NCI-H128 (cell line): ENCODE results near the gene MGAT5.

ENCODE experiments used
- DNase-seq: peaks from one replicate; lab custom pipeline; 2025; ENCODE audit not compliant: unreplicated experiment; lab: John Stamatoyannopoulos, UW

Gene MGAT5

DNA sequence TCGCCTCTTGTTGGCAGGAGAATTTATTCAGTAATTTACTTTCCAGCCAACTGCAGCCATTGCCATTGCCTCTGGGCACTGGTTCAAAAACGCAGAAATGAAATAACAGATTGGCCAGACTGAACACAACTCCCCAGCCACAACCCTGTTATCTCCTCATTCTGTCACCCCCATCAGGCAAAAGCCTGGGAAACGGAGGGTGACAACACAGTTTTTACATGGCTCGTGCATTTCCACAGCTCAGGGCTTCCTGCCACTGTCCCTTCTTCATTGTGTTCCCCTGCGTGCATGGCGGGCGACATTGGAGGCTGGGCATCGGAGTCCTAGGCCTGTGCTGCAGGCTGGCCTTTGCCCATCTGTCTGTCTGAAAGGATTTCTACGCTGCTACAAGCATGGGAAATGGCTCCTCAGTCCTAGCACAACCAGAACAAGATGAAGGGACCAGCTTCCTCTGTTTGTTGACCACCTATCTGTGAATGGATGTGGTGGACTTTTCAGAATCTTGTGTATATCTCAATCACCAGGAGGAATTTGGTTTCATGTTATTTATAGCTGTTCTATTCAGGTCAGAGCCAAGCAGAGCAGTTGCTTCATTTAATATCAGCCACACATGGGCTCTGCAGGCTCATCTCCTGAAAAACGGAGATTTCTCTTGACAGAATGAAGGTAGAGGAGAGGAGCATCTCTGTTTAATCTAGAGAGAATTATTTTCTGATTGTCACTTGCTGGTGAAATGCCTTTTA is 107.0 kb downstream of the MGAT5 start:
- no peak for DNase-seq

DNA sequence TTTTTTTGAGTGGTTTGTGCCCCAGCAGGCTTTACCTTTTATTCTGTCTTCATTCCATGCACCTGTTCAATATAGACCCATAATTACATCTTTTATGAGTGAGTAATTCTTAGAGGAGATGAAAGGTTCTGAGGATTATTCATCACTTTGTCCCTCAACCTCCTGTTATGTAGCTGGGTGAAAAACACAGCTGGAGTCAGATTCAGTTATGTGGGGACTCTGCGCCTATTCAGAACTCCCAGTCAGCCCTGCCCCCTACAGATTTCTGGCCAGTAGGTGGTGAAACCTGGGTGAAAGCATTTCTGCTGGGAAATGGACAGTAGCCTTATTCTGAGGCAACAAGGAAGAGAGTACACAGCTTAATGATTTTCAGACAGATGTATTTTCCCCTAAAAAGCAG is 107.8 kb downstream of the MGAT5 start:
- no peak for DNase-seq

DNA sequence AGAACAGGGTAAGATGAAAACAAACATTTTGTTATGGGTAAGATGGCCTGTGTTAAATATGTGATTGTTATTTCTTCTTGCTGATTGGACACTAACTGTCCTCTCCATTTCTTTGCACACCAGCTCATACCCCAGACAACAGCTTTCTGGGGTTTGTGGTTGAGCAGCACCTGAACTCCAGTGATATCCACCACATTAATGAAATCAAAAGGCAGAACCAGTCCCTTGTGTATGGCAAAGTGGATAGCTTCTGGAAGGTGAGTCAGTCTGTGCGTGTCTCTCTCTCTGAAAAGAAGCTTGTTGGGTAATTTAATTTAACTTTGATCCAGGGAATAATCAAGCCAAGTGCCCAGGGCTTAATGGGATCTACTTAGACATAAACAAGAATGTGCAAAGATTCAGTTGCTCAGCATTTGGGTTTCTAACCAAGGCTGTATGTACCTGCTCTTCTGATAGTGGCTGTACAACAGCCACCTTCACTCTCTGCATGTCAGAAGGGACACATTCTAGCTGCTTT is 108.3 kb downstream of the MGAT5 start:
- DNase-seq = no peak

DNA sequence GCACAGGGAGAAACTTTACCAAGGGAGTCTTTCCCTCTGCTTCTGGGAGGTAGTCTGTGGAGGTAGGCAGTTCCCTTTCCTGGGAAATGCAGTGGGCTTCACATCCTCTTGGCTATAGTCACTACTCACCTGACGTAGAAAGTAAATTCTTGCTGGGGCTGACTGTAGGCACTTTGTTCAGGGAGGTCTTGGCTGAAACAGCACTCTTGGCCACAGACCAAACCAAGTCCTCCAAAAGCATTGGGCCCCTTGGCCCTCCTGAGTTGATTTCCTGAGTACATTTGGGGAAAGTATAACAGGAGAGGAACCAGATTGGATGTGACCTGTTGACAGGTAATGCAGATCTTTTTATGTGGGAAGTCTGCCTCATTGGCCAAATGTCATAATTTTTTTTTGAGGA is 108.9 kb downstream of the MGAT5 start:
- no peak for DNase-seq

DNA sequence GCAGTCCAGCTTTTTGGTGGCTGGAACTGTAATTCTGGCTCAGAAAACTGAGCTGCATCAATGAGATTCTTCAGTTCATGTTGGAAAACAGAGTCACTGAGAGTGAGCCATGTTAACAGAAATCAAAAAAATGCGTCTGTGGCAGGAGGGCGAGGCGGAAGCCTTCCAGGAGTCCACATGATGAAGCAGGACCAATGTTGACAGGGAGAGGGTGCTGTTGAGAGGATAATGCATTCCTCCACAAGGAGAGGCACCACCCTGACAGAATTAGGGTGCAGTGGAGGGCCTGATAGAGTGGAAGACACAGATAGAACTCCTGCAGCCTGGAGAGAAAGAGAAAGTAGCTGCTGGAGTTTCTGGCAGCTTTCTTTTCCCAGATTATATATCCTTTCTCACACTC is 111.5 kb downstream of the MGAT5 start:
- DNase-seq = no peak

DNA sequence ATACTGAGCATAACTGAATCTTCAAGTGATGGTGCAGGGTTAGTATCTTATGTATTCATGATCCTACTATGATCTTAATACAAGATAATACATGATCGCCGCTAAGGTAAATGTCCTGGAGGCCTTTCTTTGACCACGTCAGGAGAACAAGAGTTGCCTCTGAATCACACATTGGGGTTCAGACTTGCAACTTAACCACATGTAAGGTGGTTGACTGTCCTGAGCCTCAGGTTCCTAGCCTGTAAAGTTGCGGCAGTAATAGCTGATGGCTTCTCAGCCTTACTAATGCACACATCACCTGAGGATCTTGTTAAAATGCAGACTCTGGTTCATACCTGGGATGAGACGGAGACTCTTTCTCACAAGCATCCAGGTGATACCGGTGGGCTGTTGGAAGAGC is 112.5 kb downstream of the MGAT5 start:
- DNase-seq = no peak

DNA sequence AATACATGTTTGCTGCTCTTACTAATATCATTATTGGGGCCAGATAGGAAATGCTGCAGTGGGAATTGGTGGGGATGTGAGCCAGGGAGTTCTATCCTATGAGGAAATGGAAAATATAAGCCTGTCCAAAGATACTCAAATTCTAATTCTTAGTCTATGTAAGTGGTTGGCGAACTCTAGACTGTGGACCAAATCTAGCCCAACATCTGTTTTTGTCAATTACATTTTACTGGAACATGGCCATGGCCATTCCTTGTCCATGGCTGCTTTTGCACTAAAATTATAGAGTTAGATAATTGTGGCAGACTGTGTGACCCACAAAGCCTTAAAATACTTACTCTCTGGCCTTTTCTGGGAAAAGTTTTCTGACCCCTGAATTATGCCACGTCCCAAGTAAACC is 113.3 kb downstream of the MGAT5 start:
- DNase-seq = no peak

DNA sequence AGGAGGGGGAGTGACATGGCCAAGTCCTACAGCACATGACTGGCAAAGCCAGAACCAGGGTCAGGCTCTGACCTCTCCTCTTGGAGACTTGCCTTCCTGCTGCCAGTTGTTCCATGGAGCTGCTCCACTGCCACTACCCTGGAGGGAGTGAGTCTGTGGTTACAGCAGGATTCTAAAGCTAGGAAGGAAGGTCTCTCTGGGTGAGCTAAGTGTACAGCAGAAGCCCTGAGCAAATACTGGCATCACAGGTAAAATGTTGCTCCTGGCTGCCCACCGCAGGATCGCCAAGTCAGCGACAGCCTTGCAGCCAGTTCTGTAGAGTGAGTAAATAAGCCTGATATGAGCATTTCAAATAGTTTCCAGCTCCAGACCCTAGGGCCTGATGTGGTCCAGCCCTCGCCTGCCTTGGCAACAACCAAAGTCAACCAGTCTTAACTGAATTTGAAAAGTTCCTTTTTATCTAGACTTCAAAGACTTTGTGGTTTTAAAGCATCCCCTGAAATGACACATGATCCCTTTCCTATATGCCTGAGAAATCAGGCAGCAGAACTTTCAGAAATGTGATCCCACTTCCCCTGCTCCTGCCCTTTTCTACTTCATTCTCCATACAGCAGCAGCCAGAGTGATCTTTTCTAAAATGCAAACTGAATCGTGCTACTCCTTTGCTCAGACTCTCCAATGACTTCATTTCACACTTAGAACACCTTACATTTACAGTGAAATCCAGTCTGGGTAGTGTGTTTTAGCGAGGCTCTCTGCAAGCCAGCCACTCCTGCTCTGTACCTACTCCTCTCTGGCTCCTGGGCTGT is 114.3 kb downstream of the MGAT5 start:
- DNase-seq = no peak

DNA sequence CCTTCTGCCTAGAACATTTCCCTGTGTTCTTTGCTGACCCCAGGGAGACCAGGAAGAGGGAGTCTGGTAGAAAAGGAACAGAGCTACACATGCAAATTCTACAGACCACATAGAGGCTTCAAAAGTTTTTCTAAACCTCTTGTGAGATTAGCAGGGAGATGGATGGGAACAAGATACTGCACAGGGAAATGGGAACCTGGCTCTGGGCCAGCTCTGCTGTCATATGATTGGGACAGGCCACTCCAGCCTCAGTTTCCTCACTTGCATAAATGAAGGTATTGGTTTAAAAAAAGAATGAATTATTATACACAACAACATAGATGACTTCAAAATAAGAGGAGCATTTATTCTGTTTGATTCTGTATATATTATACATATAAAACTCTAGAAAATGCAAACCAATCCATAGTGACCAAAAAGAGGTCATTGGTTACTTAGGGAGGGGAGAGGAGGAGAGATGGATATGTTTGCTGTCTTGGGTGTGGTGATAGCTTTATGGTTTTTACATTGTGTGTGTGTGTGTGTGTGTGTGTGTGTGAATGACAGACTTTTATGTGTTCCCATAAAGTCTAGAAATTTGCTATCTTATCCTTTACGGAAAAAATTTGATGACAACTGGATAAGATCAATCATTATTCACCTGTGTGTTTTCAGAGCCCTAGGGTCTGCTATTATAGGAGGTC is 115.5 kb downstream of the MGAT5 start:
- no peak for DNase-seq

DNA sequence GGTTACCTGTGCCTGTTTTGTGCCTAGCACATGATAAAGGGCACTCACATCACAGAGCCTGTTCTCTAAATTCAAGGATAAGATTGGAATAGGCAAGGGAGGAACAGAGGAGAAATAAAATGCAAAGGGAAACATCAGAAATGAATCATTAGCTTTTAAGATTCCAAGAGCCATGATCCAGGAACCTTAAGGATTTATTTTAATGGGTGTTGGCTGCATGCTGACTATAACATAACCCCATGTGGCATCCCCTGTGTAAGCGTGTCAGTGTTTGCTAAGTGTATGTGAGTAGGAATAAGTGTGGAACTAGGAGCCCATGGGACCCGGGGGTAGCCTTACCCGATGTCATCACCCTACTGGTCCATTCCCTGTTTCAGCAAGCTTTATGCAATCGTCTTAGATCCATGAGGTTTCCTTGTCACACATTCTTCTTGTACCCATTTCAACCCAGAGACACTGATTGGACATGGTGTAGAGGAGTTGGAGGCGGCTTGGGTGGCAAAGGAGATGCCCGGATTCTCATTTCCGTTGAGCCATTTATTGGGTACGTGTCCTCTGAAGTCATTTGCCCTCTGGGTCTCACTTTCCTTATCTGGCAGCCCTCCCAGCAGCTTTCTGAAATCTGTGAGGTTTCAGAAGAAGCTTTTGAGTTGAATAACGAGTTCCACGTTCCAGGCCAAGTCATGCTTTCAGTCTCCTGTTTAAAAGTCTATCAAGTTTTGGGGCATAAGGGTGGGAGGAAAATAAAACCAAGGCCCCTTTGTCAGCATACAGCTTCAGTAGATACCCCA is 117.0 kb downstream of the MGAT5 start:
- no peak for DNase-seq

DNA sequence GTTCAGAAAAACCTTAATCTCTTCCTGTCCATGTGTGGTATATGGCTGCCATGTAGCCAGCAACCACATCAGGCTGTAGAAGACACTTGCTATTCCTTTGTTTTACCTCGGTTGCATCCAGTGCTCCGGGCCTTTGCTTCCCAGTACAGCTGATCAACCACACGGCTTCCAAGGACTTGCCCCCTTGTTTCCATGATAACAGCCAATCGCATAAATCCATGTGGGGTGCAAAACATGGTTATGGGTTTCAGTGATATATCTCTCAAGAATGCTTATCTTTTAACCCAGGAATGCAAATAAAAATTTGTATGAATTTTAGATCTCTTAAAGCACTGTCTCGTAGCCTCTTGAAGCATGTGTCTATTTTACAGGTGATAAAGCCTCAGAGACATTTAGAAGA is 118.3 kb downstream of the MGAT5 start:
- DNase-seq = no peak

DNA sequence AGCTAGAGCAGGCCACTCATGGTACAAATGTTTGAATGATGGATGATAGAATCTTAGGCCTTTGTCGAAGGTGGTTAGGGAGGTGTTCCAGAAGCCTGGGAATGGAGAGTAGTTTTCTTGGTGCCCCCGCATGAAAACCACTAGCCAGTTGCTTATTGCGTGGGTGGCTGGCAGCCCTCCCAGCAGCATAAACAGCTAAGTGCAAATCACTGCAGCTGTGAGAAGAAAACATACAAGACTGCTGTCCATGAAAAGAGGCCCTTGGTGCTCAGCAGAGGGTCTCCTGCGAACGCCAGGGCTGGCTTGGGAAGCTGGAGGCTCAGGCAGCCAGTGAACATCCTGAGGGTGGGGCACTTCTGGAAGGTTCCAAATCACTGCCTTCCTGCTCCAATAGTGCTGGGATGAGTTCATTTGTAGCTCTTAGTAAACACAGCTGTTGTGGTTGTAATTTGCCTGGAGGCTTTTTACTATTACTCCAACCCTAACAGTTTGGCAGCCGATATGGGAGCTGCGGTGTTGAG is 118.8 kb downstream of the MGAT5 start:
- no peak for DNase-seq

DNA sequence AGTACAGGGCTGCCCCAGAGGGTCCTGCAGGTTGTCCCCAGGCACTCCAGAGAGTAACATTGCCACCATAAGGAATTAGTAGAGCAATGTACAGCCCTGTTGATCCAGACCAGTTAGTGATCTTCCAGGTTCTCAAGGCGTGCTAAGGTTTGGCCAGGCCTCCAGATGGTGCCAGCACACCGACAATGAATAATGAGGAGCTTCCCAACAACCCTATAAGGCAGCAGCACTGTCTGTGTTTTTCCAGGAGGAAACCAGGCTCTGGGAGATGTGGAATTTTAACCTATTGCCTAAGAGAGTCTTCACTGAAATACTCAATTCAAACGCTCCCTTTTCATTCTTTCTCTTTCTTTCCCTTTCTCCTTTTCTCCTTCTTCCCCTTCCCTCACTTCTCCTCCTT is 122.1 kb downstream of the MGAT5 start:
- no peak for DNase-seq

DNA sequence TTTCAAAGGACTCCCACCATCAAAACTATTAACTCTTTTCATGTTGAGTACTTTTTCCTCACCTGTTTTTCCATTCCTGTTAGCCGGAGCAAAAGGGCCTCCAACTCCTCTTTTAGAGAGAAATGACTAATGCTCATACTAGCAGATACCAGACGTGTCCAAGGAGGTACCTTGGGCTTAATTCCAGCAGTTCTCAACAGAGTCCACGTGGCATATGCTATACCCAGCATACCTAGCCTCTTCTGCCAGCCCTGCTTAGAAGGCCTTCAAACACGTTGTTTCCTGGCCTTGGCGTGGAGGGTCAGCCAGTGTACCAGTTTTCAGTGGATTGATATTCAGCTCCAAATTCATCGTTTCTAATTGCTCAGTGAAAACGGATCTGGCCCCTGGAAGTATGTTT is 123.9 kb downstream of the MGAT5 start:
- no peak for DNase-seq

DNA sequence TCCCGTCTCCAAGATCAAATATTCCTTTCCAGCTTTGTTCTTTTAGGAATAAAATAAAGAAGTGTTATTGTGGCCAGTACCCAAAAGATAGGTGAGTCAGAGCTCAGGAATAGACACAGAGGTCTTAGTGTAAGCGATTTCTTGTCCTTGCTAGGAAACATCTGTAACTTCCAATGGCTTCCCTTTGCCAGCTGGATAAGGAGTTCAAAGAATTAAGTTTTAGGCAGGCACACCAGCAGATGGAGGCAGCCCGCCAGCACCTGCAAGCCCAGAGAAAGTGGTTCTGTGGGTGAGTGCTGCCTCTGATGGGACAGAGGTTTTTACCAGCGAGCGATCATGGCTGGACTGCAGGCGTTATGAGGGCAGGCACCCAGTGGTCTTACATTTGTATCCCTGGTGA is 125.4 kb downstream of the MGAT5 start:
- no peak for DNase-seq

DNA sequence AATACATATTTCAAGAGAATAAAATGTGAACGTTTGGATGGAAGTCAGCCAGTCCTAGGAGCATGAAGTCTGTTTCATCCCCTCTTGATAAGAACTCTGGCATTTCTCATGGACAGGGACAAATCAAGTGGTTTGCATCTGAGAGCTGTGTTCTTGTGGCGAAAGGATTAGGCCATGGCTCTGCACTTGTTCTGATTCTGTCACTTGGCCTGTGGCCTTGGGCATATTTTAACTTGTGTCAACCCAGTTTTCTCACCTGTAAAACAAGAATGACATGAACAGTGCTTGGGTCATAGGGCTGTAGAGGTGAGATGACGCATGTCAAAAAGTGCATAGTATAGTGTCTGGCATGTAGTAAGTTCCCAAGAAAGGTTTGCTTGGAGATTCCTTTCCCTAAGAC is 125.8 kb downstream of the MGAT5 start:
- DNase-seq = no peak

DNA sequence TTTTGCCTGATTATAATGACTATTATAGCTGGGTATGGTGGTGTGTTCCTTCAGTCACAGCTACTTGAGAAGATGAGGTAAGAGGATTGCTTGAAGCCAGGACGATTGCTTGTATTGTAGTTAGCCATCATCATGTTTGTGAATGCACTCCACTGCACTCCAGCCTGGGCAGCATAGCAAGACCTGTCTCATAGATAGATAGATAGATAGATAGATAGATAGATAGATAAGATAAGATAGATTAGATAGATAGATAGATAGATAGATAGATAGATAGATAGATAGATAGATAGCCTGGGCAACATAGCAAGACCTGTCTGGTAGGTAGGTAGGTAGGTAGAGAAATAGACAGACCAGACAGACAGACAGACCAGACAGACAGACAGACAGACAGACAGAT is 127.3 kb downstream of the MGAT5 start:
- no peak for DNase-seq

DNA sequence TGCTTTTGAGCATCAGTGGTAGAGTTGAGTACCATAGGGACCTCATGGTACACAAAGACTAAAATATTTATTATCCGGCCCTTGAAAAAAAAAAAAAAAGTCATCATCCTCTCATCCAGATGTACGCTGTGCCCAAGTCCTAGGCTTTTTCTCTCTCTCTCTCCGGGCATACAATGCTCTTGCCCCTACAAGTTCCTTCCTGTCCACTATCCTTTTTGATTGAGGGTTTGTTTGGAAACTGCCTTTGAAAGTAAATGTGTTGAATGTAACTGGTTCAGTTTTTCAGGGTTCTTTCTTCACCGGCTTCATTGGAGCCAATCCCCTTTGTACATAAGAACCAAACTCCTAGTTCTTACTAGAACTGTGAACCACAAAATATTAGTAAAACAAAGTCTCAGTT is 130.3 kb downstream of the MGAT5 start:
- no peak for DNase-seq

DNA sequence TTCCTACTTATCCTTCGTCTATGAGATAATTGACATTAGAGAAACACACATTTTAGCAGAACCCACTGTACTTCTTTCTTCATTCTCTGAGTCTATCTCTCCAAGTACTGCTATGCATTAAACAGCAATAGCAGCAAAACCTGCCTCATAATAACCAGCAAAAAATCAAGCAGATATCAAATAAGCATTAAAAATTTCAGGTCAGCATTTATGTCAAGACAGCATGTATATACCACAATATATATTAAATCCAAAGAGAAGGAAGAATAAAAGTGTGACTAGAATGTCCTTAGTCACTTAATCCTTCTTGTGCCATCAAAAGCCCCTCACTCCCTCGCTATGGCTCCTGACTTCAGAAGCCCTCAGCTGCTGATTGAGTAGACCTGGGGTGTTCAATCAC is 131.3 kb downstream of the MGAT5 start:
- DNase-seq = no peak

DNA sequence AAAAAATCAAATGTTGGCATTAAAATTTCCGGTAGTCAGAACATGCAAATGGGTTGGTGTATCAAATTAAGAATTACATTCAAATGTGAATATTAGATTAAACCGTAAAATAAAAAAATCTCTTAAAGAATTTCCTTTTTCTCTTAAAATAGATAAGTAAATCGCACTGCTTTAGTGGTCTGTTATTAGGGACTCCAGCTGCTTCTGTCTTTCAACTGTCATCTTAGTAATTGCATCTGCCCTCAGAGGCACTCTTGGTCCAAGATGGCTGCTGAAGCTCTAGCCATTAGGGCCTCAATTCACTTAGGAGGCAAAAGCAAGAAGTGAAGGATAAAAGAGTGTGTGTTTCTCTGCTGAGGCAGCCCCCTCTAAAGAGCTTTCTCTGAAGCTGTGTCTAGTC is 132.4 kb downstream of the MGAT5 start:
- no peak for DNase-seq

DNA sequence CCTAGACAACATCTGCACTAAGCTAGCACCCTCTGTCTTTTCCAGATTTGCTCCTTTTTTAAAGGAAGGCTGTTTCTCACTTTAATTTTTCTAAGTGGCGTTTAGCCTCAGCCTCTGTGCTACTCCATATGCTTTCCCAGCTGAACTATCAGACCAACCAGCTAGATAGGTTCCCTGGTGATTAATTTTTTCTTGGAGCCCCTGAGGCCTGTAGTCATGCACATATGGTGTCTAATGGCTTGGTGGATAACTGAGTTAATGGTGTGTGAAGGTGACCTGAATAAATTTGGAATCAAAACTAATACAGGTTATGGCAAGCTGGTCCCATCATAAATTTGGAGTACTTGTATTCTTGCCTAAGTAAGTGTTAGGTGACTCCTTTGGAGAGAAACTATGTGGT is 135.5 kb downstream of the MGAT5 start:
- DNase-seq = no peak
